RWPE2 (cell line): ENCODE results near the gene IFITM5.

ENCODE experiments used
- ATAC-seq: fragments of 200-7000 bp; cut with Tn5 transposase; 3 replicates; pipeline ENCODE4 v1.9.1; 2021; ENCODE audit warnings: low read depth
- DNase-seq: peaks from one replicate; pipeline ENCODE4 v3.0.0-alpha.2; 2020; ENCODE audit warnings: low spot score
- H3K27ac ChIP-seq: fragments of 450-650 bp; 2 replicates; pipeline ENCODE4 v1.5.1; 2017; ENCODE audit warnings: mild to moderate bottlenecking; ENCODE audit not compliant: poor library complexity, severe bottlenecking
- H3K27me3 ChIP-seq: fragments of 250-450 bp; sonication (Bioruptor Pico); 2 replicates; pipeline ENCODE4 v1.5.1; 2021; ENCODE audit warnings: mild to moderate bottlenecking, moderate library complexity; ENCODE audit not compliant: insufficient read depth, poor library complexity, severe bottlenecking
- H3K36me3 ChIP-seq: fragments of 250-450 bp; sonication (Bioruptor Pico); 2 replicates; pipeline ENCODE4 v1.5.1; 2020; ENCODE audit warnings: low read depth, mild to moderate bottlenecking, moderate library complexity
- H3K4me1 ChIP-seq: fragments of 250-450 bp; sonication (Bioruptor Pico); 2 replicates; pipeline ENCODE4 v1.5.1; 2021; ENCODE audit warnings: mild to moderate bottlenecking, moderate library complexity; ENCODE audit not compliant: insufficient read depth, poor library complexity, severe bottlenecking
- H3K4me3 ChIP-seq: fragments of 250-450 bp; sonication (Bioruptor Pico); 2 replicates; pipeline ENCODE4 v1.5.1; 2021; ENCODE audit warnings: mild to moderate bottlenecking, moderate library complexity; ENCODE audit not compliant: severe bottlenecking
- H3K9me3 ChIP-seq: fragments of 250-450 bp; sonication (Bioruptor Pico); 2 replicates; pipeline ENCODE4 v1.5.1; 2021; ENCODE audit warnings: mild to moderate bottlenecking, moderate library complexity; ENCODE audit not compliant: severe bottlenecking
- TF ChIP-seq, protein P1 (sequence below): fragments of 450-650 bp; IDR thresholded peaks from one replicate; pipeline ENCODE4 v1.5.1; 2017; ENCODE audit warnings: mild to moderate bottlenecking, moderate library complexity; ENCODE audit not compliant: poor library complexity, severe bottlenecking

IFITM5 gene

DNA sequence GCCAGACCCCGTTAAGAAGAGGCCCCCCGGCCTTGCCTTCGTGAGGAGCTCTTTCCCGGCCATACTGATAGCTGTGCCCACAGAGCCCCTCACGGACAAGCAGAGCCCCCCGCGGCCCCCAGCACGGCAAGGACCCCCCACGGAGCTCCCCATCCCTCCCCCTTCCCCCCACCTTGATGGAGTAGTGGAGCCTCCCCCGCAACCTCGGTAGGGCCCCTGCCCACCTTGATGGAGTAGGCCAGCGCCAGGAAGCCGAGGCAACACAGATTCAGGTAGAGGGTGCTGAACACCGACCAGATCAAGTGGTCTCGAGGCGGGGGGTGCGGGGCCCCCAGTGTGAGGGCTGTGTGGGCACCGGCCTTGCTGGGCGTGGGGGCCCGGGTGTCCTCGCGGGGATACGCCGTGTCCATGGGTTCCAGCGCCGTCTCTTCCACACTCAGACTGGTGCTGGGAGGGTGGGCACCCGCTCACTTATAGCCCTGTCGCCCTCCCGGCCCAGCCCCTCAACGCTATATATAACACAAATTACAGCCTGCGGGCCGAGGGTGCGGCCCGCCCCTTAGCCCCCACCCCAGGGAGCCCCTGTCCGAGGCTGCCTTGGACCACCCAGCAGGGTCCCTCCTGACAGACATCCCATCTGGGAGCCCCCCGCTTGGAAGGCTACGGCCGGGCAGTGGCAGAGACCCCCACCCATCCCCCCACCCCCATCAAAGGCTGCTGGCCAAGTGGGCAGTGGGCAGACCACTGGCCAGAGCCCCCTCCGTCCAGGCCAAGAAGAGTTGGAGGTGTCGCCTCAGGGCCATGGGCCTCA, at the start of gene IFITM5:
Gene IFITM5 (minus strand): TSS at position 446 of the 811 bp plus-strand sequence. CDS start 36 bp downstream, at position 410.
- H3K27ac ChIP-seq = no peak within 1 kb of the TSS
- peaks cover 7% of the 10 kb centered on the region for H3K27me3 ChIP-seq
- peak; percentile 49 for DNase-seq
- no peak for ATAC-seq
- H3K9me3 ChIP-seq = no peaks in the 10 kb centered on the region
- no peaks in the 10 kb centered on the region for H3K4me1 ChIP-seq
- no peak within 1 kb of the TSS for H3K4me3 ChIP-seq
- H3K36me3 ChIP-seq = no peaks in the 10 kb centered on the region
- TF ChIP-seq, protein P1, sequence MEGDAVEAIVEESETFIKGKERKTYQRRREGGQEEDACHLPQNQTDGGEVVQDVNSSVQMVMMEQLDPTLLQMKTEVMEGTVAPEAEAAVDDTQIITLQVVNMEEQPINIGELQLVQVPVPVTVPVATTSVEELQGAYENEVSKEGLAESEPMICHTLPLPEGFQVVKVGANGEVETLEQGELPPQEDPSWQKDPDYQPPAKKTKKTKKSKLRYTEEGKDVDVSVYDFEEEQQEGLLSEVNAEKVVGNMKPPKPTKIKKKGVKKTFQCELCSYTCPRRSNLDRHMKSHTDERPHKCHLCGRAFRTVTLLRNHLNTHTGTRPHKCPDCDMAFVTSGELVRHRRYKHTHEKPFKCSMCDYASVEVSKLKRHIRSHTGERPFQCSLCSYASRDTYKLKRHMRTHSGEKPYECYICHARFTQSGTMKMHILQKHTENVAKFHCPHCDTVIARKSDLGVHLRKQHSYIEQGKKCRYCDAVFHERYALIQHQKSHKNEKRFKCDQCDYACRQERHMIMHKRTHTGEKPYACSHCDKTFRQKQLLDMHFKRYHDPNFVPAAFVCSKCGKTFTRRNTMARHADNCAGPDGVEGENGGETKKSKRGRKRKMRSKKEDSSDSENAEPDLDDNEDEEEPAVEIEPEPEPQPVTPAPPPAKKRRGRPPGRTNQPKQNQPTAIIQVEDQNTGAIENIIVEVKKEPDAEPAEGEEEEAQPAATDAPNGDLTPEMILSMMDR = no peak

DNA sequence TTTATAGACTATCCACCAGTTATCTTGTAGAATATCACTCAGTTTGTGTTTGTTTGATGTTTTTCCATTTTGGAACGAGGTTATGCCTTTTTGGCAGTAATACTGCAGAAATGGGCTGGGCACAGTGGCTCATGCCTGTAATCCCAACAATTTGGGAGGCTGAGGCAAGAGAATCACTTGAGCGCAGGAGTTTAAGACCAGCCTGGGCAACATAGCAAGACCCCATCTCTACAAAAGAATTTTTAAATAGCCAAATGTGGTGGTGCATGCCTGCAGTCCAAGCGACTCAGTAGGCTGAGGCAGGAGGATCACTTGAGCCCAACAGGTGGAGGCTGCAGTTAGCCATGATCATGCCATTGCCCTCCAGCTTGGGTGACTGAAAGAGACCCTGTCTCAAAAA, 47.2 kb upstream of the IFITM5 start:
- no peak for ATAC-seq
- Histone ChIP-seq H3K36me3 (no peaks in the 10 kb centered on the region), H3K4me1 (peaks cover 12% of the 10 kb centered on the region), H3K27me3 (no peaks in the 10 kb centered on the region), H3K9me3 (no peaks in the 10 kb centered on the region), H3K4me3 (no peak overlapping the region), H3K27ac (no peak overlapping the region)
- TF ChIP-seq, protein P1 = no peak
- no peak for DNase-seq

DNA sequence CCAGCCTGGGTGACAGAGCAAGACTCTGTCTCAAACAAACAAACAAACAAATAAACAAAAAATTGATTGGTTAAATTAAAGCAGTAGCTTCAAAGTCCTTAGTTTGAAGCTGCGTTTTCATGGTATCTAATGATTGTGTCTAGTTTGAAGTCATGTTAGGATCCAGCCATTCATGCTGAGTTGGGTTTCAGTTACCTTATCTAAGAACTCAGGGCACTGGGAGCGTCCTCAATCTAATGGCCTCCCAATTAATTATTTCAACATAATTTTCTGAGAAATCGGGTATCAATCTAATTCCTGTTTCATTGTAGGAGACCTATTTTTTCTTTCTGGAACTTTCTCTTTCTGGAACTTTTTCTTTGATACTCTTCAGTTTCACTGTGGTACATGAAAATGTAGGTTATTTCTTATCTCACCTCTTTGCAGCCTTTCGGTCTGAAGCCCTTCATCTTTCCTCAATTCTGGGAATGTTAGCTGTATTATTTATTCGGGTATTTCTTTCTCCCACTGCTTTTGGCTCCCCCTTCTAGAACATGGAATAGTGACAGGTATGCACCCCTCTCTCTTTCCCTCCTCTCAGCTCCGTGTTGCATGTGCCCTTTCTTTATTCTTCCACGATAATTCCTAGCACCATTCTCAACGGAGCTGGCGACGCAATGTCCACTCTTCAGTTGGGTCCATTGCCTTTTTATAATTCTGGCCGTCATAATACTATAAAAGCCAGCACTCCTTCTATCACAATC, 45.7 kb upstream of the IFITM5 start:
- TF ChIP-seq, protein P1 = no peak
- Histone ChIP-seq H3K27ac (no peak overlapping the region), H3K4me1 (peaks cover under 1% of the 10 kb centered on the region), H3K4me3 (no peak overlapping the region), H3K9me3 (no peaks in the 10 kb centered on the region), H3K27me3 (no peaks in the 10 kb centered on the region), H3K36me3 (no peaks in the 10 kb centered on the region)
- DNase-seq (no peak), ATAC-seq (no peak)

DNA sequence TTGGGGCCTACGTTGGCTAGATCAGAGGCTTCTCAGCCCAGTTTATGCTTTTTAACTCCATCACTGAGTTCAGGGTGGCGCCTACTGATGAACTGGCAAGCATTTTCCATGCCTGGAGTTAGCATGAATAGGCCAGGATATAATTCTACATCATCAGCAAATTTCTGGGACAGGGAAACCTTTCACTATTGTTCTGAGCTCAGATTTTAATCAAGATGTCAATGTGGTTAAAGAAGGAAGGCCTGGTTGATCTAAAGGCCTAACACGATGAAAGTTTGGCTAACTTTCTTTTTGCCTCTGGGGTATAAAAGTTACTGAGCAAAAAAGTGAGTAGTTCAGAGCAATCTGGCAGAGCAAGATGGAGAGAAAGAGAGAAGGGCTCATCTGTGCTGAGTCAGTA, 43.0 kb upstream of the IFITM5 start:
- no peak for ATAC-seq
- Histone ChIP-seq H3K36me3 (no peaks in the 10 kb centered on the region), H3K4me1 (no peaks in the 10 kb centered on the region), H3K27ac (no peak overlapping the region), H3K9me3 (no peaks in the 10 kb centered on the region), H3K4me3 (no peak overlapping the region), H3K27me3 (no peaks in the 10 kb centered on the region)
- DNase-seq = no peak
- TF ChIP-seq, protein P1 = no peak
